HG03571 (cell line): ENCODE results near the gene DDB1.

Experiments
- ATAC-seq: cut with Tn5 transposase; IDR thresholded peaks from one replicate; pipeline ENCODE4 v1.9.1; 2021; ENCODE audit not compliant: unreplicated experiment

Gene DDB1

DNA sequence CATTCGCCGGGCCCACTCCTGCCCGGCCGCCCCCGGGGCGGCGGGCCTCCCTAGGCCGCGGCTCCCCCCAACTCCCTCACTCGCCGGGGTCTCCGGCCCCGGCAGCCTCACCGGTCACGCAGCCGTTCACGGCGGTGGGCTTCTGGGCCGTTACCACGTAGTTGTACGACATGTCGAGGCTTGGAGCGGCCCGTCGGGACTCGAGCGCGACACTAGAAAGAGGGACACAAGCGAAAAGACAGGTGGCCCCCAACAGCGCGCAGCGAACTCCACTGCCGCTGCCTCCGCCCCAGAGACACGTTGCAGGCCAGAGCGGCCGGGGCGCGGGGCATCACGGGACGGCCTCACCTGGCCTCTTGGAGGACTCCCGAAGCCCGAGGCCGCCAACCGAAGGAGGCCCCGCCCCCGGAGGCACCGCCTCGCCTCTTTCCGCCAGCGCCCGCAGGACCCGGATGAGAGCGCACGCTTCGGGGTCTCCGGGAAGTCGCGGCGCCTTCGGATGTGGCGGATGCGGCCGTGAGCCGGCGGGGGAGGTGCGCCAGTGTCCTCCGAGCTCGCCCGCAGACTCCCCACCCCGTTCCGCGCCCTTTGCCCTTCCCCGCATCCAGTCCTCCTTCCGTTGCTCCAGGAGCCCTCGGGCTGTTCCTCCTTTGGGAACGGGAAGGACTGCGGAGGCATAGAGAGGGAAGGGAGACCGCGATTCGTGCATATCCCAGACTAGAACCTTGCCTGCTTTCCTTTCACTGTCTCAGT lies at the start of gene DDB1, which contains the start of gene TKFC:
DDB1 (minus strand) TSS at position 309 of the 753 bp plus-strand sequence; CDS start at position 172, 137 bp downstream.
TKFC (plus strand) TSS at position 432 of the 753 bp plus-strand sequence. CDS start 1,501 bp downstream, outside the sequence.
- ATAC-seq = peak; percentile 83

GRCh38 chr11:61380884-61381283 lies 48.0 kb upstream of the DDB1 start:
- ATAC-seq = no peak

- no peak for ATAC-seq
These were observed 45.9 kb upstream of the DDB1 start for GRCh38 chr11:61378713-61379313.

DNA sequence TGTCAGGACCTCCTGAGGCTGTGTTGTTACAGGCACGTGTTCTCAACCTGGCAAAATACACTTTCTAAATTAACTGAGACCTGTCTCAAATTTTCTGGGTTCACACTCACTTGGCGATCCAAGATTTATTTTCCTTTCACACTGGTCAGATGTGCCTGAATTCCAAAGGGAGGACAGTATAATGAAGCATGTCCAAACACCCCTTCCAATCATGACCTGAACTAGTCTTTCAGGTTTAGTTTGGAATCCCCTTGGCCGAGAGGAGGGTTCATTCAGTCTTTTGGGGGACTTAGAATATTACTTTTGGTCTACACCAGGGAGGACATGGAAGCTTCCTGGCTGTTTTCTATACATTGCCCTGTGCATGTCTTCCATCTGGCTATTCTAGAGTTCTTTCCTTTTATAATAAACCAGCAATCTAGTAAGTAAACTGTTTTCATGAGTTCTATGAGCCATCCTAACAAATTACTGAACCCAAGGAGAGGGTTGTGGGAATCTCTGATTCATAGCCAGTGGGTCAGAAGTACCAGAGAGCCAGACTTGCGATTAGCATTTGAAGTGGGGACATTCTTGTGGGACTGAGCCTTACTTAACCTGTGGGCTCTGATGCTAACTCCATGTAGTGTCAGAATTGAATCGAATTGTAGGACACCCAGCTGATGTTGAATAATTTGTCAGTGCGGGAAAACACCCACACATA lies 44.7 kb upstream of the DDB1 start:
- no peak for ATAC-seq

DNA sequence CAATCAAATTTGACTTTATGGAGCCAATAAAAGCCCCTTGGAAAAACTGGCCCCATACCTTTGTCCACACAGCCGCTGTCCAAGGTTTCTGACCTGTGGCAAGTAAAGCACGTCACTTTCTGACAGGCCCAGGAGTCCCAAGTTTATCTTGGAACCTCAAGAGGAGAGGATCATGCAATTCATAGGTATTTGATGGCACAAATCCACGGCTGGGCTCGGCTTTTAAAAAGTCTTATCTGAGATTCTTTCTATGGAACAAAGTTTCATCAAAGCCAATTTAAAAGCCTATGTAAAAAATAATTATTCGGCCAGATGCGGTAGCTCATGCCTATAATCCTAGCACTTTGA lies 42.8 kb upstream of the DDB1 start:
- no peak for ATAC-seq

DNA sequence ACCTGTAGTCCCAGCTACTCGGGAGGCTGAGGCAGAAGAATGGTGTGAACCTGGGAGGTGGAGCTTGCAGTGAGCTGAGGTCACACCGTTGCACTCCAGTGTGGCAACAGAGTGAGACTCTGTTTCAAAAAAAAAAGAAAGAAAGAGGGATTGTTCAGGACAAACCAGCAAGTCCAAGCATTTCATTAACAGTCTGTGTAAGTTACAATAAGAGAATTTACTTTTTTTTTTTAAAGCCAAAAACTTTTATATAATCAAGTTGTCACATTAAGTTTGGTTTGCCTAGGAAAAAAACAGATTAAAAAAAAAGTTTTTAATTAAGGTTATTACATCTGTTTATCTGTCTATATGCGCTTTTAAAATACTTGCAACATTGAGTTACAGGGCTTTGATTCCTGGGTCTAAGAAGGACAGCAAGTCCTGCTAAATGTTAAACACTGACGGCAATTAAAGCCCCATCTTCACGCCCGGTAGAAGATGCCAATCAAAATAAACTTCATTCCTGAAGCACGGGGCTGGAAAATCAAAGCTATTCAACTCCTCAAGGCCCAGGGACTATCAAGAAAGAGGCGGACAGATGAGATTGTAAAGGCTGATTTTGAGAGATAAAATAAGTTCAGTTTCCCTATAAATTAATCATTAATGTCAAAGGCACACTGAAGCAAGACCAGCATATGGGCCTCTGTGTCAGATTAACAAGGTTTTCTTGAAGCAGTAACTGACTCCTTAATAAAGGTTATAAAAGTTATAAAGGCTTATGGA lies 39.9 kb upstream of the DDB1 start:
- no peak for ATAC-seq

GRCh38 chr11:61370349-61371005 lies 37.6 kb upstream of the DDB1 start:
- no peak for ATAC-seq

GRCh38 chr11:61369372-61370348 lies 36.8 kb upstream of the DDB1 start:
- no peak for ATAC-seq

DNA sequence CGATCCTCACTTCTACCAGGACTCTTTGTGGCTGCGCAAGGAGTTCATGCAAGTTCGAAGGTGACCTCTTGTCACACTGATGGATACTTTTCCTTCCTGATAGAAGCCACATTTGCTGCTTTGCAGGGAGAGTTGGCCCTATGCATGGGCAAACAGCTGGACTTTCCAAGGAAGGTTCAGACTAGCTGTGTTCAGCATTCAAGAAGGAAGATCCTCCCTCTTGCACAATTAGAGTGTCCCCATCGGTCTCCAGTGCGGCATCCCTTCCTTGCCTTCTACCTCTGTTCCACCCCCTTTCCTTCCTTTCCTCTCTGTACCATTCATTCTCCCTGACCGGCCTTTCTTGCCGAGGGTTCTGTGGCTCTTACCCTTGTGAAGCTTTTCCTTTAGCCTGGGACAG lies 35.7 kb upstream of the DDB1 start:
- ATAC-seq = no peak

DNA sequence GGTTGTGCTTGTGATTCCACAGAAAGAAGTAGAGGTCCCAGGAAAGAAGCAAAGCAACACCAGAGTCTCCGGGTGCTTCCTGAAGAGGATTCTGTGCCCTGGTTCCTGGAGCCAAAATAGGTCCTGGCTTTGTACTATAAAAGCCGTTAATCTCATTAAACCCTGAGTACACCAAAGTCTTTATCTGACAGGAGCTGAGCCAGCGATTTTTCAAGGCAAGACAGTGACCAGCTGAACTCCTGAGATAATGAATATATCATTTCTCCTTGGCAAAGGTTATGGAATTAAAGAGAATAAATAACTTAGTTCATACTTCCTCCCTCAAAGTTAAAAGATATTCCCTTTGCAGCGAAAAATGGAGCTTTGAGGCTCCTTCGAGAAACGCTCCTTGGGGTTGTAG lies 34.5 kb upstream of the DDB1 start:
- ATAC-seq = no peak

DNA sequence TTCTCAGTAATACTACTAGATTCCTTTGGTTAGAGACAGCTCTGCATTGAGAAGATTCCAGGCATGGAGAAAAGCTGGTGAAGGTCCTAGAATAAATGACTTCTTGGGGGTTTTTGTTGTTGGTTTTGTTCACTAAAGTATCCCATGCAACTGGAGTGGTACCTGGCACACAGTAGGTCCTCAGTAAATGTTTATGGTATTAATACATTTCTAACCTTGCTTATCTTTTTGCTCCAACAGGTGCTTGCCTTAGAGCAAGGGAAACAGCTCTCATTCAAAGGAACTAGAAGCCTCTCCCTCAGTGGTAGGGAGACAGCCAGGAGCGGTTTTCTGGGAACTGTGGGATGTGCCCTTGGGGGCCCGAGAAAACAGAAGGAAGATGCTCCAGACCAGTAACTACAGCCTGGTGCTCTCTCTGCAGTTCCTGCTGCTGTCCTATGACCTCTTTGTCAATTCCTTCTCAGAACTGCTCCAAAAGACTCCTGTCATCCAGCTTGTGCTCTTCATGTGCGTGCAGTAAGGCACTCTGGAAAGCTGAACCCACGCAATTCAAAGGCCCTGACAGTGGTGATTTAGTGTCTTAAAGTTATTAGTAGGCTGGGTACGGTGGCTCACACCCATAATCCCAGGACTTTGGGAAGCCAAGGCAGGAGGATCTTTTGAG lies 31.2 kb upstream of the DDB1 start:
- no peak for ATAC-seq

- no peak for ATAC-seq
These were observed 29.6 kb upstream of the DDB1 start for GRCh38 chr11:61362542-61362875.

DNA sequence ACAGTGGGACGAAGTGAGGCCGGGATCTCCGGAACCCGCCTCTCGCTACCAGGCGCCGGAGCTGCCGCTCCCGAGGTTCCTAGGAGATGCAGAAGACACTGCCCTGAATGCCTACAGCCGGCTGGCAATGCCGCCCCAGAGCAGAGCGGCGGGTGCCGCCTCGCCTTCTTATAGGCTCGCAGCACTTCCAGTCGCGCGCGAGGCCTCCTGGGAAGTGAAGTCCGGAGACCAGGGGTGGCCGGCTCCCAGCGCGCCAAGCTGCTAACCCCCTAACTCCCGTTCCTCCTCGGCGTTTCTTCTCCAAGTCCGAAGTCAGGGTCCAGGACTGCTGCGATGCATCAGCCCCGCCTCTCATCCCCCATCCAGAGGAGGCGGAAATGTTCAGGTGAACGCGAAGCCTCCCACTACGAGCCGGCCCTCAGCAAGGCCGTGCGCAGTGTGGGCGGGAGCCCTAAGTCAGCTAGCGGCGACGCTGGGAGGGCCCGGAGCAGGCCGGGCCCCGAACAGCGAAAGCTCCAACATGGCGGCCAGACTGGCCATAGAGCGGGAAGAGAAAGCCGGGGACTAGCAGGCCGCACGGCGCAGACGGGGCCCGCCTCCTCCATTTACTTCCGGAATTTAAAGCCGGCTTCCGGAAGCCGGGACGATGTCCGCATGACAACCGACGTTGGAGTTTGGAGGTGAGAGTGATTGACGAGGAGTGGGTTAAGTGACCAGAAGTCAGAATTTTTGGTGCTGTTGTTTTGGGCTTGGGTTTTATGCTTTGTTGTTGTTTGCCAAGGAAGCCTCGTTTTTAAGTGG lies 29.0 kb upstream of the DDB1 start, which contains the start of the genes CYB561A3 and TMEM138:
CYB561A3 (minus strand) TSS at position 142 of the 801 bp plus-strand sequence. CDS start 5,169 bp downstream, outside the sequence.
TMEM138 (plus strand) TSS at position 634 of the 801 bp plus-strand sequence. CDS start 2,017 bp downstream, outside the sequence.
- ATAC-seq = peak; percentile 77

DNA sequence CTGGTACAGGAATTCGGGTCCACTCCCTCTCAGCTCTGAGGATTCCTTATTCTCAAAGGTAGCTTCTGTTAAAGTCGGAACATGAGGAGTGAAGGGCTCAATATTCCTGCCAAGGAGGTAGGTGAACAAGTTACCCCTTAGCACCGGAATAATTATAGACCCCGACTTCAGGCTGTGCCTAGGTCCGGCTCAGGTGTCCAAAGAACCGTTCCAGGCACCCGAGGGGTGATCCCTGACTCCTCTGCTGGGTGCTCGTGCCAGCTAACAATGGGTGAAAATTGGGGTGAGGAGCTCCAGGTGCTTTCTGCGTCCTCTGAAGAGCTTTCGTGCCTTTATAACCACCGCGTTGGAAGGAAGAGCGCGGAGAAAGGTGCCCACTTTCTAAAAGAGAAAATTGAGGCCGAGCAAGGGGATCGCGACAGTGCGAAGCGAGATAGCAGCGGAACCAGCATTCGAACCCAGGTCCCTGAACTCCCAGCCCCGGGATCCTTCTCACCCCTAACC lies 28.4 kb upstream of the DDB1 start:
- ATAC-seq = no peak

DNA sequence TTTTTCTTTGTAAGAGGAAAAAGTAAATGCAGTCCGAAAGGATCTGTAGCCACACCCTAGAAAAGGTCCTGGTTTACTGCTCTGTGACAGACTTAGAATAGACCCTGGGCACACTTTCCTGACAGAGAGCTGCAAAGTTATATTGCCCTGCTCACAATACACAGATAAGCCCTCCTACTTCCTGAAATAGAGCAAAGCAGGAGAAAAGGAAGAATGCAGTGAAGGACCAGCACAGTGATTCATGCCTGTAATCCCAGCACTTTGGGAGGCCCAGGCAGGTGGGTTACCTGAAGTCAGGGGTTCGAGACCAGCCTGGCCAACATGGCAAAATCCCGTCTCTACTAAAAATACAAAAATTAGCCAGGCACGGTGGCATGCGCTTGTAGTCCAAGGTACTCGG lies 26.6 kb upstream of the DDB1 start:
- ATAC-seq = no peak

DNA sequence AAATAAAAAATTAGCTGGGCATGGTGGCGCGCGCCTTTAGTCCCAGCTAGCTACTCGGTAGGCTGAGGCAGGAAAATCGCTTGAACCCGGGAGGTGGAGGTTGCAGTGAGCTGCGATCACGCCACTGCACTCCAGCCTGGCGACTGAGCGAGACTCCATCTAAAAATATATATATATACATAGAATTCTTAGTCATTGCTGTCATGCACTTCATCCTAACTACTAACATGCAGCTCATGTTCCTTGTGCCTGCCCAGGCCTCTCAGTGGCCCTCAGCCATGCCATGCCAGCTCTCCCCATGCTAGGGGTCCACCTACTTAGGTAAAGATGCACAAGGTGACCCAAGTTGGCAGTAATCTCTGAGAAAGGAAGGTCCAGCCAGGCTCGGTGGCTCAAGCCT lies 25.7 kb upstream of the DDB1 start:
- no peak for ATAC-seq

DNA sequence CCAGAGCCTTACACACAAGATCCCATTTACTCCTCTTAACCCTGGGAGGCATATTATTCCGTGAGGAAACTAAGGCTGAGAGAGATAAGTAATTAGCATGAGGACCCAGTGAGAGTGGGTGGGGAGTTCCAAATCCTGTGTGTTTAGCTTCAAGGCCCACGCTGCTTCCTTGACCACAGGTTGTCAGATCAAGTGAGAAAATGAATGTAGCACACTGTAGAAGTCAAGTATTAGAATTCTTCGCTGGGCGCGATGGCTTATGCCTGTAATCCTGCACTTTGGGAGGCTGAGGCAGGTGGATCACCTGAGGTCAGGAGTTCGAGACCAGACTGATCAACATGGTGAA lies 25.0 kb upstream of the DDB1 start:
- ATAC-seq = no peak
